GM21390 (cell line): ENCODE results near the gene DOHH.

Source experiments
- ATAC-seq: cut with Tn5 transposase; IDR thresholded peaks from one replicate; pipeline ENCODE4 v1.9.1; 2021; ENCODE audit not compliant: unreplicated experiment

DOHH gene

GRCh38 chr19:3500429-3501101, at the start of gene DOHH:
Gene DOHH, minus strand, starts transcription at chr19:3500674. Its CDS starts 3,860 bp downstream, at chr19:3496814.
- peak; percentile 68 for ATAC-seq

- ATAC-seq, result no peak
Measured at GRCh38 chr19:3549816-3550215, 49.3 kb upstream of the DOHH start.

GRCh38 chr19:3548606-3549005, 48.1 kb upstream of the DOHH start:
- ATAC-seq, result no peak

- no peak for ATAC-seq
Measured at GRCh38 chr19:3547767-3548282, 47.4 kb upstream of the DOHH start.

- ATAC-seq, result no peak
Measured at GRCh38 chr19:3547301-3547731, 46.8 kb upstream of the DOHH start.

GRCh38 chr19:3546119-3546518, 45.6 kb upstream of the DOHH start:
- ATAC-seq, result no peak

- no peak for ATAC-seq
Measured at GRCh38 chr19:3545669-3546034, 45.2 kb upstream of the DOHH start.

- ATAC-seq, result no peak
Measured at GRCh38 chr19:3544742-3545668, 44.5 kb upstream of the DOHH start.

GRCh38 chr19:3544058-3544376, 43.5 kb upstream of the DOHH start:
- no peak for ATAC-seq

- no peak for ATAC-seq
Measured at GRCh38 chr19:3543150-3544057, 42.9 kb upstream of the DOHH start.

- ATAC-seq, result no peak
Measured at GRCh38 chr19:3539756-3540118, 39.3 kb upstream of the DOHH start.

- ATAC-seq, result no peak
Measured at GRCh38 chr19:3538965-3539755, 38.7 kb upstream of the DOHH start, which contains the start of gene TEKTIP1. Gene TEKTIP1, plus strand, starts transcription at chr19:3539174. Its CDS starts 4 bp downstream, at chr19:3539178.

- no peak for ATAC-seq
Measured at GRCh38 chr19:3538258-3538929, 37.9 kb upstream of the DOHH start.

- ATAC-seq, result no peak
Measured at GRCh38 chr19:3537438-3538240, 37.2 kb upstream of the DOHH start.

GRCh38 chr19:3537101-3537437, 36.6 kb upstream of the DOHH start:
- ATAC-seq, result no peak

- ATAC-seq, result no peak
Measured at GRCh38 chr19:3536429-3537100, 36.1 kb upstream of the DOHH start.

GRCh38 chr19:3535981-3536380, 35.5 kb upstream of the DOHH start:
- no peak for ATAC-seq

GRCh38 chr19:3535563-3535965, 35.1 kb upstream of the DOHH start:
- no peak for ATAC-seq

GRCh38 chr19:3535235-3535535, 34.7 kb upstream of the DOHH start:
- no peak for ATAC-seq
